NT2/D1 (cell line): Measurements from ENCODE around the gene PCDHGB2.

Source experiments
- YY1 ChIP-seq: IDR thresholded peaks from 2 replicates; pipeline ENCODE4 v1.6.1; 2011; ENCODE audit not compliant: insufficient read length, insufficient read depth
- ZNF274 ChIP-seq: IDR thresholded peaks from 2 replicates; pipeline ENCODE4 v1.6.1; 2011; ENCODE audit warnings: mild to moderate bottlenecking, low read depth, low read length

DNA sequence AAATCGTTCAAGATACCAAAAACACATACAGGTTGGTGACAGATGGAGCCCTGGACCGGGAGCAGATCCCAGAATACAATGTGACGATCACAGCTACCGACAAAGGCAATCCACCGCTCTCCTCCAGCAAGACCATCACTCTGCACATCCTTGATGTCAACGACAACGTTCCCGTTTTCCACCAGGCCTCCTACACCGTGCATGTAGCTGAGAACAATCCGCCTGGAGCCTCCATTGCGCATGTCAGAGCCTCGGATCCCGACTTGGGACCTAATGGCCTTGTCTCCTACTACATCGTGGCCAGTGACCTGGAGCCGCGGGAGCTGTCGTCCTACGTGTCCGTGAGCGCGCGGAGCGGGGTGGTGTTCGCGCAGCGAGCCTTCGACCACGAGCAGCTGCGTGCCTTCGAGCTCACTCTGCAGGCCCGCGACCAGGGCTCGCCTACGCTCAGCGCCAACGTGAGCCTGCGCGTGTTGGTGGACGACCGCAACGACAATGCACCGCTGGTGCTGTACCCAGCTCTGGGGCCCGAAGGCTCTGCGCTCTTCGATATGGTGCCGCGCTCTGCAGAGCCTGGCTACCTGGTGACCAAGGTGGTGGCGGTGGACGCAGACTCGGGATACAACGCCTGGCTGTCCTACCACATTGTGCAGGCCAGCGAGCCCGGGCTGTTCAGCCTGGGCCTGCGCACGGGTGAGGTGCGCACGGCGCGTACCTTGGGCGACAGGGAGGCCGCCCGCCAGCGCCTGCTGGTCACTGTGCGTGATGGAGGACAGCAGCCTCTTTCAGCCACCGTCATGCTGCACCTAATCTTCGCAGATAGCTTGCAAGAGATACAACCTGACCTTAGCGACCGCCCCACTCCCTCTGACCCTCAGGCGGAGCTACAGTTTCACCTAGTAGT is 12.0 kb downstream of the PCDHGB2 start:
- no peak for TF ChIP-seq ZNF274
- no peak for TF ChIP-seq YY1
